ENCODE results near the gene MARCHF10.

The MARCHF10 gene

DNA sequence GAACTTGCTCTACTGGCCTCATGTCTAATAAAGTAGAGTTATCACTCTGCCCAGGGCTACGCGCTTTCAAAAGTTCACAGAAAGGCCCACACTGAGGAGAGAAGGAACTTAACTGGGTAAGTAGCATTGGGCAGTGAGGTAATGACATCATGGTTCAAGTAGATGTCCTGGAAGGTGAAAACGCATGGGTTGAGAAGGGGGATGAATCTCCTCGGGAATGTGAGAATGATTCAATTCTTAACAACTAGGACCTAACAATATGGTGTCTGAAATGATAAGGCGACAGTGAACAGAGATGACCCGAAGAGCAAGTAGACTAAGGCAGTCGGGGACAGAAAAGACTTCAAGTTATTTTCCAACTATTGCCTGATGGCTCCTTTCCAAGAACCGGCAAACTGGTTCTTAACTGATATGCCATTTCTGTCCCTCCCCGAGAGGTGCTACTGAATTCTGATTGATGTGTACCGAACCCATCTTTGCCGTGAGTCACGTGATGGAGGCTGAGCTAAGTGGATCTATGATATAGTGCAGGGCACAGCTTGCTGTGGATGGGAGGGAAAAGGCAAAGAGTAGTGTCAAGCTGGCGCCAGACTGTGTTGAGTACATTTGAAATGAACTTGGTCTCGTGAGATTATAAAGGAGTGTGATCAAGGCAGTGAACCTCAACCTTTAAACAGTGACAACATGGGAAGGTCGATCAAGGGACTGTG is 44.1 kb downstream of the MARCHF10 start:
- in situ Hi-C loops (cut with HindIII; ENCODE audit: low pct_ligation_motif_present, low sequenced_read_pairs), result no loop called here
- no peak overlapping the region for H3K27ac ChIP-seq
- TF ChIP-seq, protein P1, sequence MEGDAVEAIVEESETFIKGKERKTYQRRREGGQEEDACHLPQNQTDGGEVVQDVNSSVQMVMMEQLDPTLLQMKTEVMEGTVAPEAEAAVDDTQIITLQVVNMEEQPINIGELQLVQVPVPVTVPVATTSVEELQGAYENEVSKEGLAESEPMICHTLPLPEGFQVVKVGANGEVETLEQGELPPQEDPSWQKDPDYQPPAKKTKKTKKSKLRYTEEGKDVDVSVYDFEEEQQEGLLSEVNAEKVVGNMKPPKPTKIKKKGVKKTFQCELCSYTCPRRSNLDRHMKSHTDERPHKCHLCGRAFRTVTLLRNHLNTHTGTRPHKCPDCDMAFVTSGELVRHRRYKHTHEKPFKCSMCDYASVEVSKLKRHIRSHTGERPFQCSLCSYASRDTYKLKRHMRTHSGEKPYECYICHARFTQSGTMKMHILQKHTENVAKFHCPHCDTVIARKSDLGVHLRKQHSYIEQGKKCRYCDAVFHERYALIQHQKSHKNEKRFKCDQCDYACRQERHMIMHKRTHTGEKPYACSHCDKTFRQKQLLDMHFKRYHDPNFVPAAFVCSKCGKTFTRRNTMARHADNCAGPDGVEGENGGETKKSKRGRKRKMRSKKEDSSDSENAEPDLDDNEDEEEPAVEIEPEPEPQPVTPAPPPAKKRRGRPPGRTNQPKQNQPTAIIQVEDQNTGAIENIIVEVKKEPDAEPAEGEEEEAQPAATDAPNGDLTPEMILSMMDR (IDR thresholded peaks at IDR 0.05; ENCODE audit: low read depth, low read length, missing control alignments), result no peak
- no peak for DNase-seq
- H3K27me3 ChIP-seq (replicated peaks), result no peaks in the 10 kb centered on the region
- no peaks in the 10 kb centered on the region for H3K36me3 ChIP-seq (replicated peaks)
- no peak overlapping the region for H3K4me3 ChIP-seq (ENCODE audit: low read depth, low read length)

DNA sequence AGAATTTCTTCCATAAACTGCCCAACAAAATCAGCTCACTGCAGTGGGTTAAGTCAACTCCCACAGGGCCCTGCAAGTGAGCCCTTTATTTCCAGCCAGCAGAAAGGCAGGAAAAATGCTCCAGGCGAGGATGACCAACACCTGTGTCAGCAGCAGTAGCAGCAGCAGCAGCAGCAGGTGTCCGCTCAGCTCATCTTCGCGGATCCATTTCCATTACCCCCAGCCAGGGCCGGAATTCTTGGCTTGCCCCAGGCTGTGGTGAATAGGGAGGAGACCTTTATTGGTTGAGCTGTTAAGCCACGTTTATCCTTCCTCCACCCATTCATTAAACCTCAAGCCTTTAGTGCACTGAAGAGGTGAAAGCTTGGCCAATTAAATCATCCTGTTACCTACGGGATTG is 46.2 kb downstream of the MARCHF10 start:
- TF ChIP-seq, protein P1 (IDR thresholded peaks at IDR 0.05; ENCODE audit: low read depth, low read length, missing control alignments), result no peak
- H3K27ac ChIP-seq, result no peak overlapping the region
- H3K4me3 ChIP-seq (ENCODE audit: low read depth, low read length), result no peak overlapping the region
- H3K36me3 ChIP-seq (replicated peaks), result no peaks in the 10 kb centered on the region
- in situ Hi-C loops (cut with HindIII; ENCODE audit: low pct_ligation_motif_present, low sequenced_read_pairs), result no loop called here
- H3K27me3 ChIP-seq (replicated peaks), result no peaks in the 10 kb centered on the region
- DNase-seq, result no peak

DNA sequence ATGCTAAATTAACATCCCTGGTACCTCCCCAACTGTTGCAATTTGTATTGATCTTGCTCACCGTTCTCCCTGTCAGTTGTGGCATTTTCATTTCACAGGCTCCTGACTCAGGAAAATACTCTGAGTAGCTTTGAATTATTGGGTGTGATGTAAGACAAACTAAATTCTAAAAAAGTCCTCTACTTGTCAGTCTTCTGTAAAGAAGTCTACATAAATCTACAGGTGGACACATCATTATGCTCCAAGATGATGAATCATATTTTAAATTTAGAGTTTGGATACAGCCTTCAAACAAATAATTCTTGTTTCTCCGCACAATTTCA is 47.2 kb downstream of the MARCHF10 start:
- Histone ChIP-seq H3K27me3 (replicated peaks) (no peaks in the 10 kb centered on the region), H3K4me3 (ENCODE audit: low read depth, low read length) (no peak overlapping the region), H3K27ac (no peak overlapping the region), H3K36me3 (replicated peaks) (no peaks in the 10 kb centered on the region)
- no peak for DNase-seq
- TF ChIP-seq, protein P1 (IDR thresholded peaks at IDR 0.05; ENCODE audit: low read depth, low read length, missing control alignments), result no peak
- in situ Hi-C loops (cut with HindIII; ENCODE audit: low pct_ligation_motif_present, low sequenced_read_pairs), result no loop called here

DNA sequence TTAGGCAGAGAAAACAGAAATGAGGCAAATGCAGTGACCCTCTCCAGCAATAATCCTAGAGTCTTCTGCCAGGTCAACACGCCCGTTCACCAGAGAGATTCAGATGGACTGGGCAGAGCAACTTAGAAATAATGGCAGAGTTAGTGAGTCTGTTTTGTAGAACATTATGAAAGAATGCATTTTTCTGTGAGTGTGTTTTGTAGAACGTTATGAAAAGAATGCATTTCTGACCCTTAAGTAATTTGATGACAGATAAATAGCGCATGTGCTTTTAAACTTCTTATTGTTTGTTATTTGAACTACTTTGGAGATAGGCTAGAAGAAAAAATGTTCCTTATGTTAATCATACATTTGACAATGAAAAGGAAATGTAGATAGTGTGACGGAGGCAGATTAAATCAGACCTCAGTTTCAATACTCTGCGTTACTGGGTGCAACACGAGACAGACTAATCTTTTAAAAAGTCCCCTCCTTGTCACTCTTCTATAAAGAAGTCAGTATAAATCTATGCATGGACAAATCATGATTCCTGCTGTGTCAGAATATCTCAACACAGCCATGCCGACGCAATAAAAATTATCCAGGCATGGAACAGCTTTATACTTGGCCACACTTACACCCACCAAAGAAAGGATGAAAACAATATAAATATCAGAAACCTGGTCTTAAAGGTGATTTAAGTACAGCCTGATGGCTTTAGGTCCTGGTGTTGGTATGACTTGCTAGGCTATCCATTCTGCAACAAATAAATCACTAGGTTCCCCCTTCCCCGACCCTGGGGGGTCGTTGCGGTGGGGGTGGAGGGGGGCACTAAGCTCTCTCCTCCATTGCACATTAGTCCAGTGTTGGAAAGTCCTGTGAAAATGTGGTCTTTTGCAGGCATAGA is 47.8 kb downstream of the MARCHF10 start:
- H3K36me3 ChIP-seq (replicated peaks), result no peaks in the 10 kb centered on the region
- no peak overlapping the region for H3K27ac ChIP-seq
- no peaks in the 10 kb centered on the region for H3K27me3 ChIP-seq (replicated peaks)
- DNase-seq, result no peak
- TF ChIP-seq, protein P1 (IDR thresholded peaks at IDR 0.05; ENCODE audit: low read depth, low read length, missing control alignments), result no peak
- no peak overlapping the region for H3K4me3 ChIP-seq (ENCODE audit: low read depth, low read length)
- in situ Hi-C loops (cut with HindIII; ENCODE audit: low pct_ligation_motif_present, low sequenced_read_pairs), result no loop called here

DNA sequence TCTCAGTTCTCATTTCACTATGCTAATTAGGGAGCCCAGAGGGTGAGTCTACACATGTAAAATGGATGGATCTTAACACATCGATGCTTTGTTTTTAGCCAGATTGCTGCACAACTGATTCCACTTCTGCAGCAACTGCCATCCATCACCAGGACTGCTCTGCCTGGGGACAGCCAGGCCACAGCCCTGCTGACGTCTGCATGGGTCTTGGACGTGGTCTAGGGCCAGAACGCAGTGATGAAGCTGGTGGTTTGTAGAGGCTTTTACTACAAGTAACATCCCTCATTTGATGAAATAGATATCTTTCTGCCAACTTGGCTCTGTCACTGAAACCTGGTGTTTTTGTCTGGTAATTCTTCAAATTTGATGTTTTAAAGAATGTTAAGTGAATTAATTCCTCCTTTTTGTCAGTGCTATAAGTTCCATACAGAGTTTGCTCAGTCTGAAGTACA is 50.6 kb downstream of the MARCHF10 start:
- TF ChIP-seq, protein P1 (IDR thresholded peaks at IDR 0.05; ENCODE audit: low read depth, low read length, missing control alignments), result no peak
- no peak overlapping the region for H3K27ac ChIP-seq
- H3K27me3 ChIP-seq (replicated peaks), result no peaks in the 10 kb centered on the region
- in situ Hi-C loops (cut with HindIII; ENCODE audit: low pct_ligation_motif_present, low sequenced_read_pairs), result no loop called here
- H3K36me3 ChIP-seq (replicated peaks), result no peaks in the 10 kb centered on the region
- no peak for DNase-seq
- no peak overlapping the region for H3K4me3 ChIP-seq (ENCODE audit: low read depth, low read length)

Data from brain microvascular endothelial cell (primary cell).